AG04450 (cell line): ENCODE data around the gene TTC28. TPM values are rescaled to one million over a fixed set of nuclear protein-coding genes. Genes with fewer than 3 reads are reported as not detected.

Experiments used
- CTCF ChIA-PET: fragments of 300-600, 350-600 bp; formaldehyde crosslinking; extraction: SDS; loops from one replicate; lab custom pipeline; 2022; ENCODE audit warnings: antibody characterized with exemption, inconsistent platforms; lab: Charles Lee
- POLR2A ChIA-PET: fragments of 350-600 bp; formaldehyde crosslinking; extraction: SDS; loops from one replicate; lab custom pipeline; 2021; ENCODE audit warnings: antibody characterized with exemption, inconsistent platforms; lab: Yijun Ruan, JAX
- DNase-seq: peaks from one replicate; pipeline ENCODE4 v3.0.0-alpha.2; 2011; ENCODE audit warnings: low read depth, low spot score
- H3K27ac ChIP-seq: one replicate; pipeline ENCODE4 v1.5.1; 2012; ENCODE audit warnings: low read depth, low read length, control low read depth
- H3K27me3 ChIP-seq: one replicate; pipeline ENCODE4 v1.6.0; 2012; ENCODE audit warnings: low read length; ENCODE audit not compliant: control insufficient read depth, insufficient read depth
- H3K4me3 ChIP-seq: 2 replicates; pipeline ENCODE4 v1.5.1; 2011; ENCODE audit warnings: mild to moderate bottlenecking, low read depth, low read length, control low read depth
- H3K9me3 ChIP-seq: 2 replicates; pipeline ENCODE4 v1.5.1; 2012; ENCODE audit warnings: low read length; ENCODE audit not compliant: control insufficient read depth, insufficient read depth
- CTCF ChIP-seq: IDR thresholded peaks from 2 replicates; pipeline ENCODE4 v1.5.1; 2011; ENCODE audit warnings: low read depth, low read length, control low read depth, inconsistent platforms
- polyA plus RNA-seq: library from polyadenylated mRNA; depleted of rRNA; stranded (reverse); fragments of >200 nt; gene quantifications from 2 replicates; pipeline ENCODE4 v1.2.3, GENCODE V29; 2011; rRNA removed
- small RNA-seq: library from RNA; depleted of rRNA; stranded (forward); fragments of <200 nt; gene quantifications from one replicate; pipeline ENCODE3, GENCODE V24; 2012; ENCODE audit warnings: low read depth; ENCODE audit not compliant: insufficient read length

Gene TTC28
- polyA plus RNA-seq, 1 experiment = 11.2 TPM

DNA sequence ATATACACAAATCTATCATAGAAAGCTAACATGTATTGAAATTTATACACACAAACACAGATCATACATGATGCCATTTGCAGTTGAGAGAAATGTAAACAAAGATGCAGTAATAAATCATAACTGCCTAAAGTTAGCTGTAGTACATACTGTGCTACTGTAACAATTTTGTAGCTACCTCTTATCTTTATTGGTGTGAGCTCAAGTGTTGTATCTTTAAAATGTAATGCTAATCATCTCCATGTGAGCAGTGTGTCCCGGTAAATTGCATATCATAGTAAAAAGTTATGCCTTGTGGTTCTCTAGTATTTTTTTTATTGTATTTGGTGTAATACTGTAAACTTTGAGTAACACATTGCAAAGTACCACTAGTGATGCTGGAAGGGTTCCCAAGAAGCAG lies 743.7 kb downstream of the TTC28 start:
- DNase-seq = no peak
- Histone ChIP-seq H3K27me3 (no peaks in the 10 kb centered on the region), H3K27ac (no peak overlapping the region), H3K9me3 (no peaks in the 10 kb centered on the region), H3K4me3 (no peak overlapping the region)
- ChIA-PET CTCF (interaction anchor here (1.0 to 1.9 kb wide), 2 partner anchors 14 to 49 kb away, joined by 3 to 5 read pairs; no protein-coding TSS in a partner anchor), POLR2A (no interaction called here)
- TF ChIP-seq CTCF = no peak

DNA sequence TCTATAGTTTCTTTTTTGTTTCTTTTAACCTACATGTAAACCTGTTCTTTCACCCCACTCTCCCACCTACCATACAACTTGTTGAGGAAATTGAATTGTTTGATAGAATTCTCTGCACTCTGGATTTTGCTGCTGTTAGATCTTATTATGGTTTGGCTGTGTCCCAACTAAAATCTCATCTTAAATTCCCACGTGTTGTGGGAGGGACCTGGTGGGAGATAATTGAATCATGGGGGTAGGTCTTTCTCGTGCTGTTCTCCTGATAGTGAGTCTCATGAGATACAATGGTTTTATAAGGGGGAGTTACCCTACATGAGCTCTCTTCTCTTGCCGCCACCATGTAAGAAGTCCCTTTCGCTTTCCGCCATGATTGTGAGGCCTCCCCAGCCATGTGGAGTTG lies 745.6 kb downstream of the TTC28 start:
- ChIA-PET CTCF (interaction anchor here (1.0 kb wide), 1 partner anchor 15 kb away, joined by 3 read pairs; the partner anchor contains the start of gene PITPNB), POLR2A (no interaction called here)
- Histone ChIP-seq H3K27me3 (no peaks in the 10 kb centered on the region), H3K9me3 (no peaks in the 10 kb centered on the region), H3K27ac (no peak overlapping the region), H3K4me3 (no peak overlapping the region)
- no peak for TF ChIP-seq CTCF
- DNase-seq = no peak

DNA sequence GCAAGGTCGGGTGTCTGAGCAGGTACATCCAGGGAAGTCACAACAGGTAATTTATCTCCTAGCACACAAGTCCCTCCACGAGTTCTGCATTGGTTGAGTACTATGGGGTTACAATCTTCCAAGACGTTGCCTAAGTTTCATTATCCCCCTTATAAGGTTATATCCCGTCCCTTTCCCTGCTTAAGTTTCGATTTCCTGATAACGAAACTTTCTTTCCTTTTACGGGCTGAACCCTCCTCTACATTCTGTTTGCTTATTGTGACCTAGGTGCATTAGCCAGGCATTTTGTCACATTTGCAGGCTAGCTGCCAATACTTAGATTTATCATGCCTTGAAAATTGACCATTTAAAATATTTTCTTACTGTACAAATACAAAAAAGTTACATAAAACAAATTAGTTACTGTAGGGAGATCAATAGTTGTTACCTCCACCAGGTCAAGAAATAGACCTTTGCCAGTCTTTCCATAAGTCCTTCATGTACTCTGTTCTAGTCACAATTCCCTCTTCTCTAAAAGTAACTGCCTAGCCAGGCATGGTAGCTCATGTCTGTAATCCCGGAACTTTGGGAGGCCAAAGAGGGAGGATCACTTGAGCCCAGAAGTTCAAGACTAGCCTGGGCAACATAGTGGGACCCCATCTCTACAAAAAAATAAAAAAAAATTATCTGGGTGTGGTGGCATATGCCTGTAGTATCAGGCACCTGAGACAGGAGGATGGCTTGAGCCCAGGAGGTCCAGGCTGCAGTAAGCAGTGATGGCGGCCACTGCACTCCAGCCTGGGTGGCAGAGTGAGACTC lies 746.3 kb downstream of the TTC28 start:
- H3K4me3 ChIP-seq = no peak overlapping the region
- POLR2A ChIA-PET = no interaction called here
- no peak for DNase-seq
- CTCF ChIA-PET = interaction anchor here (1.0 kb wide), 1 partner anchor 14 kb away, joined by 3 read pairs; the partner anchor contains the start of gene PITPNB
- H3K27ac ChIP-seq = no peak overlapping the region
- H3K9me3 ChIP-seq = no peaks in the 10 kb centered on the region
- no peaks in the 10 kb centered on the region for H3K27me3 ChIP-seq
- no peak for TF ChIP-seq CTCF

GRCh38 chr22:27930331-27931060 lies 749.1 kb downstream of the TTC28 start:
- POLR2A ChIA-PET = interaction anchor here (0.7 kb wide), 1 partner anchor 11 kb away, joined by 3 read pairs; the partner anchor contains the start of gene PITPNB

More at GRCh38 chr22:27930331-27931060, 749.1 kb downstream of the TTC28 start:
- no peak for DNase-seq
- H3K27ac ChIP-seq = no peak overlapping the region
- no peak overlapping the region for H3K4me3 ChIP-seq
- no peaks in the 10 kb centered on the region for H3K9me3 ChIP-seq
- TF ChIP-seq CTCF = no peak
- CTCF ChIA-PET = interaction anchor here (0.6 to 1.7 kb wide), 2 partner anchors 10 to 40 kb away, joined by 3 to 4 read pairs; no protein-coding TSS in a partner anchor
- H3K27me3 ChIP-seq = no peaks in the 10 kb centered on the region

Small RNAs within 50 kb of the gene (small RNA-seq; reads per million reads assigned to genes)
- gene MIR5739 (not detected), gene RF00019 (not detected), gene RF00150 (not detected), gene RF02200 (not detected), gene RN7SL162P (not detected)

Other genes with a start within 250 kb of the TTC28 start
- 16.5 and 19.5 TPM in 2 replicates for gene CHEK2, start 62.0 kb upstream of the TTC28 start, polyA plus RNA-seq
- gene HSCB, start 62.2 kb upstream of the TTC28 start, polyA plus RNA-seq = 23.9 and 24.5 TPM in 2 replicates
- gene CCDC117, start 92.9 kb upstream of the TTC28 start, polyA plus RNA-seq = 15.0 and 24.4 TPM in 2 replicates
- gene XBP1, start 120.7 kb upstream of the TTC28 start, polyA plus RNA-seq = 193 and 205 TPM in 2 replicates
- gene ZNRF3, start 203.7 kb upstream of the TTC28 start, polyA plus RNA-seq = 1.3 and 1.4 TPM in 2 replicates